ENCODE data around the gene PSORS1C2. TPM values are rescaled to one million over a fixed set of nuclear protein-coding genes. Genes with fewer than 3 reads are reported as not detected.
A peak's percentile ranks its signal among the peaks of the same experiment; 100 is the strongest.

PSORS1C2 gene
- polyA plus RNA-seq, 1 donor from 2014 or later = not detected

DNA sequence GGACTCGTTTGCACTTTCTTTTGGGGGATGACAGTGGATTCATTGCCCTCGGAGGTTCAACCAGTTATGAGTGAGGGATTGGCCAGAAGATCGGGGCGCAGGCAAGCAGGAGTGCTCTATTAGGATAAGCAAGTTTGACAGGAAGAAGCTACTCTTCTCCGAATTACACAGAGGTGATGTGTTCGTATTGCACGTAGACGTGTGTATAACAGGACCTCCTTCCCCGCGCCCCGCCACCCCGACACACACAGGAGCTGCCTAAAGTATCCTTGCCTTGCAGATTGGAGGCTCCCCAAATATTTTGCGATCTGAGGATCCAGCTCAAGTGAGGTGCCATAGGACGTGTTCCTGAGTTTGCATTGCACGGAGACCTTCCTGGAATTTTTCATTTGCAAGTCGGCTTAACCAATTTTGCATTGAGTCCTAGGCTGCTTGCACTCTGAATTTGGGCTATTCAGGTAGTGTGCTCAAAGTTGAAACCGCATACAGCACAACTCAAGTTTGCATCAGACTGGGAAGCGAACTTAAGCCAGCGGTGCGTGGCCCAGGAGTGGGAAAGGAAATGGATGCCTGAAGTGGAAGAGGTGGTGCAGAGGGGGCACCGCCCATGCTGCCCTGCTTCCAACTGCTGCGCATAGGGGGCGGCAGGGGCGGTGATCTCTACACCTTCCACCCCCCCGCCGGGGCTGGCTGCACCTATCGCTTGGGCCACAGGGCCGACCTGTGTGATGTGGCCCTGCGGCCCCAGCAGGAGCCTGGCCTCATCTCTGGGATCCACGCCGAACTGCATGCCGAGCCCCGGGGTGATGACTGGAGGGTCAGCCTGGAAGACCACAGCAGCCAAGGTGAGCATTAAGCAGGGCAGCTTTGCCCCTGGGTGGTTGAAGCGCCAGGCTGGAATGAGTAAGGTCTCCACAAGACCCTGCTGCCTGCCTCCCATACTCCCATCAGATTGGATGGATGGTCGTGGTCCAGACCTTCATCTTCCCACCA lies 20.3 kb upstream of the PSORS1C2 start:
- Mint-ChIP-seq H3K9me3 (no peaks in the 10 kb centered on the region), H3K27me3 (no peaks in the 10 kb centered on the region), H3K4me3 (peak overlapping the region; percentile 81 to 97 (median 93)), H3K27ac (peak overlapping the region; percentile 36 to 98 (median 94)), H3K4me1 (peaks cover 13 to 28% (median 21%) of the 10 kb centered on the region in 3 donors), H3K36me3 (peaks cover 2% of the 10 kb centered on the region)

GRCh38 chr6:31158140-31158862 lies 19.4 kb upstream of the PSORS1C2 start, which contains the start of gene TCF19:
Gene TCF19, plus strand, starts transcription at chr6:31158589. Its CDS starts 881 bp downstream, at chr6:31159470.
- H3K27ac Mint-ChIP-seq = peak within 1 kb of the TSS; percentile 36 to 98 (median 94)
- H3K27me3 Mint-ChIP-seq = no peaks in the 10 kb centered on the region
- H3K4me3 Mint-ChIP-seq = peak within 1 kb of the TSS; percentile 81 to 97 (median 93)
- H3K36me3 Mint-ChIP-seq = peaks cover 2% of the 10 kb centered on the region
- H3K4me1 Mint-ChIP-seq = peaks cover 9 to 25% (median 13%) of the 10 kb centered on the region in 3 donors
- no peaks in the 10 kb centered on the region for H3K9me3 Mint-ChIP-seq

- Mint-ChIP-seq H3K4me3 (peak within 1 kb of the TSS; percentile 81 to 97 (median 93)), H3K4me1 (peaks cover 9 to 23% (median 11%) of the 10 kb centered on the region in 3 donors), H3K27ac (peak within 1 kb of the TSS; percentile 36 to 98 (median 94)), H3K36me3 (peaks cover 2% of the 10 kb centered on the region), H3K27me3 (no peaks in the 10 kb centered on the region), H3K9me3 (no peaks in the 10 kb centered on the region)
Observed at GRCh38 chr6:31157513-31158139, 18.8 kb upstream of the PSORS1C2 start, which contains the start of gene CCHCR1. Gene CCHCR1, minus strand, starts transcription at chr6:31157802. Its CDS starts 202 bp downstream, at chr6:31157600.

DNA sequence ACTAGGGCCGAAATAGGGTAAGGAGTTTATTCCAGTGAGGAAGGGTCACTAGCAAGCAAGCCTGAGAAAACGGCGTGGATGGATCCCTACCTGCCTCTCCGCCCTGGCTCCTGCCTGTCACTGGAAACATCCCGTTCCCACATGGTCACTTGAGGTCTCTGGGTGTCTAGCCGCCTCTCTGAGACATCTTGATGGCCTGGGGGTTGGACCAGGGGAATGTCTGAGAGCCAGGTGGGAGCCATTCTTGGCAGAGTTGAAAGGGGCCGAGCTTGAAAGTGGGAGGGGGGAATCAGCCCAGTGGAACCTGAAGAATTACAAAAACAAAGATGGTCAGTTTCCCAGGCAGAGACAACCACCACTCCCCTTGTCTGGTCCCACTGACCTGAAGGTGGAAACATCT lies 17.8 kb upstream of the PSORS1C2 start:
- H3K9me3 Mint-ChIP-seq = no peaks in the 10 kb centered on the region
- peaks cover 9 to 23% (median 11%) of the 10 kb centered on the region in 3 donors for H3K4me1 Mint-ChIP-seq
- H3K4me3 Mint-ChIP-seq = peak overlapping the region in 2 of 4 donors; percentile 63 to 81
- peaks cover under 1% of the 10 kb centered on the region for H3K36me3 Mint-ChIP-seq
- no peak overlapping the region for H3K27ac Mint-ChIP-seq
- H3K27me3 Mint-ChIP-seq = no peaks in the 10 kb centered on the region

DNA sequence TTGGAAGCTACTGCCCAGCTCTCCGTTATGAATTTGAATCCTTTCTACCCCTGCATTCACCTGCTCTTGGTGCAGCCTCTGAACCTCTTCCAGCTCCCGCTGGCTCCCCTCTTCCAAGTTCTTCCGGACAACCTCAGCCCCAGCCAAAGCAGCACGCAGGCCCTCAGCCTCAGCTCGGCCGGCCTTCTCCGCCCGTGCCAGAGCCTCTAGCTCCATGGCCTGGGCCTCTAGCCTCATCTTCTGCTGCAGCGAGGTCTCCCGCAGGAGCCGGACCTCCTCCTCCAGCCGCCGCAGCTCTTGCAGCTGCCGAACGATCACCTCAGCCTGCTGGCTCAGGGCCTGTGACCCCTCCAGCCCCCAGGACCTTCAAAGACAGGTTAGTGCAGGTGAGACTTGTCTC lies 15.6 kb upstream of the PSORS1C2 start:
- Mint-ChIP-seq H3K36me3 (peaks cover 2% of the 10 kb centered on the region), H3K27me3 (no peaks in the 10 kb centered on the region), H3K27ac (no peak overlapping the region), H3K9me3 (no peaks in the 10 kb centered on the region), H3K4me3 (no peak overlapping the region), H3K4me1 (peaks cover 4 to 16% (median 6%) of the 10 kb centered on the region in 3 donors)

DNA sequence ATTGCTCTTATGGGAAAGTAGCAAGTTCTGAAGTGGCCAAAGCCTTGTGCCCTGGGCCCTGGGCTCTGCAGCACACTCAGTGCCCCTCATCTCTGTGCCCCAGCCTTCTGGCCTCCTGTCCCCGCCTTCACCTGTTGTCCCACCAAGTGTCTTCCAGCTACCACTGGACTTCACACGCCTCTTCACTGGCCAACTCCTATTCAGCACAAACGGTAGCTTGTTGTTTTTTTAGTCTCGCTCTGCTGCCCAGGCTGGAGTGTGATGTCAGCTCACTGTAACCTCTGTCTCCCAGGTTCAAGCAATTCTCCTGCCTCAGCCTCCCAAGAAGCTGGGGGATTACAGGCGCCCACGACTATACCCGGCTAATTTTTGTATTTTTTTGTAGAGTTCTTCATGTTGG lies 13.9 kb upstream of the PSORS1C2 start:
- no peak overlapping the region for H3K27ac Mint-ChIP-seq

DNA sequence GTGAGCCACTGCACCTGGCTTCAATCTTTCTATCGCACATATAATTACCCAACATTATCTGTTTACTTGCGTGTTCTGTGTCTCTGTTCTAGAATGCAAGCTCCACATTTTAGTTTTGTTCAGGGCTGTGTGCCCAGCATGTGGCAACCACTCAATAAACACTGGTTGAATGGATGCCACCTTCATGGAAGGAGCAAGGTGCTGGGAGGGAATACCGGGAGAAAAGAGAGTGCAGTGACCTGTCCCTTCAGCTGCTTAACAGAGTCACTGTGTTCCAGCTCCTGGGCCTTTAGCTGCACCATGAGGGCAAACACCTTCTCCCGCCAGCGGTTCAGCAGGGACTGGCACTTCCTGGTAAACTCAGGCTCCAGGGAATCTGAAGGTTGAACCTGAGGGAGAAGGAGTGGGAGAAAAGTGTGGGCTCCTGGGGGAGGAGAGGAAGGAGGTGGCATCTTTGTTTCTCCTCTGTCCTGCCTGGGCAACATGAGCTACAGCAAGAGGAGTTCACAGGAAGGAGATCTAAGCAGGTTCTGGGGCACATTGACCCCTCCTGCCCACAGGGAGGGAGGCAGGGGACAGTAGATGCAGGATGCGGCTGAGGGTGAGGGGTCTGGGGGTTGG lies 11.1 kb upstream of the PSORS1C2 start:
- no peaks in the 10 kb centered on the region for H3K9me3 Mint-ChIP-seq
- H3K27me3 Mint-ChIP-seq = no peaks in the 10 kb centered on the region
- peaks cover 6% of the 10 kb centered on the region for H3K36me3 Mint-ChIP-seq
- H3K4me3 Mint-ChIP-seq = no peak overlapping the region
- peaks cover 0 to 3% (median 3%) of the 10 kb centered on the region in 3 donors for H3K4me1 Mint-ChIP-seq
- no peak overlapping the region for H3K27ac Mint-ChIP-seq

More for the DNA sequence above, 13.9 kb upstream of the PSORS1C2 start:
- Mint-ChIP-seq H3K4me1 (peaks cover 0 to 11% (median 4%) of the 10 kb centered on the region in 3 donors), H3K27me3 (no peaks in the 10 kb centered on the region), H3K36me3 (peaks cover 6% of the 10 kb centered on the region), H3K9me3 (no peaks in the 10 kb centered on the region), H3K4me3 (no peak overlapping the region)

DNA sequence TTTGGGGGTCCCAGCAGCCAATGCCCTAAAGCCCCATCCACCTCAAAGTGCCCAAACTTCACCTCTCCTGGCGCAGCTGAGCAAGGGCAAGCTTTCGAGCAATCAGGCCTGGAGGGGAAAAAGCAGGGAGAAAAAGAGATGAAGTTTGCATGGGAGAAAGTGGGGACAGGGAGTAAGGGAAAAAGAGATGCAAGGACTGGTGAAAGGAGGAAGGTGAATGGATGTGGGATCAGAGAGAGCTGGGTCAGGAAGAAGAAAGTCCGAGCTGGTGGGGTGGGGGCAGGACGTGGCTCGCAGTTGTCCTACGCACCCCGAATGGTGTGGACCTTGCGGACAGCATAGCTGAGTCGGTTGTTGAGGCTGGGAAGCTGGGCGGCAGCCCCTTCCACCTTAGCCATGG lies 6.5 kb upstream of the PSORS1C2 start:
- Mint-ChIP-seq H3K4me1 (peaks cover 0 to 3% (median 3%) of the 10 kb centered on the region in 3 donors), H3K9me3 (no peaks in the 10 kb centered on the region), H3K36me3 (peaks cover 6% of the 10 kb centered on the region), H3K4me3 (no peak overlapping the region), H3K27ac (no peak overlapping the region), H3K27me3 (no peaks in the 10 kb centered on the region)

DNA sequence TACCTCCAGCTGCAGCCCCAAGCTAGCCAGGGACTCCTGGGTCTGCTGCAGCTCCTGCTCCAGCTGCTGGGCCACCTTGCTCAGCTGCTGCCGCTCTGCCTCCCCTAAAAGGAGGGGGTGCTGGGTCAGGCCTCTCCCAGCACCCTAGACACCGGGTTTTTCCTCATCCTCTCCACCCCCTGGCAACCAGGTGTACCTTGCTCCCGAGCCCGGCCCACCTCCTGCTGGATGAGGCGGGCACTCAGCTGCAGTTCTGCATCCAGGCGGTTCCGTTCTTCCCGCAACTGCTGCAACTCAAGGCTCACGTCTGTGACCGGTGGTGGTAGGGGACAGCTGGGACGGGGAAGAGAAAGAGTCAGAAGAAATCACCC lies 6.1 kb upstream of the PSORS1C2 start:
- Mint-ChIP-seq H3K4me3 (no peak overlapping the region), H3K27me3 (no peaks in the 10 kb centered on the region), H3K36me3 (peaks cover 6% of the 10 kb centered on the region), H3K9me3 (no peaks in the 10 kb centered on the region), H3K4me1 (peaks cover 0 to 3% (median 3%) of the 10 kb centered on the region in 3 donors), H3K27ac (no peak overlapping the region)

GRCh38 chr6:31144296-31144969 lies 5.6 kb upstream of the PSORS1C2 start:
- no peaks in the 10 kb centered on the region for H3K9me3 Mint-ChIP-seq
- H3K27me3 Mint-ChIP-seq = no peaks in the 10 kb centered on the region
- H3K4me1 Mint-ChIP-seq = peaks cover 0 to 3% (median 3%) of the 10 kb centered on the region in 3 donors
- H3K27ac Mint-ChIP-seq = no peak overlapping the region
- H3K36me3 Mint-ChIP-seq = peaks cover 6% of the 10 kb centered on the region
- H3K4me3 Mint-ChIP-seq = no peak overlapping the region

DNA sequence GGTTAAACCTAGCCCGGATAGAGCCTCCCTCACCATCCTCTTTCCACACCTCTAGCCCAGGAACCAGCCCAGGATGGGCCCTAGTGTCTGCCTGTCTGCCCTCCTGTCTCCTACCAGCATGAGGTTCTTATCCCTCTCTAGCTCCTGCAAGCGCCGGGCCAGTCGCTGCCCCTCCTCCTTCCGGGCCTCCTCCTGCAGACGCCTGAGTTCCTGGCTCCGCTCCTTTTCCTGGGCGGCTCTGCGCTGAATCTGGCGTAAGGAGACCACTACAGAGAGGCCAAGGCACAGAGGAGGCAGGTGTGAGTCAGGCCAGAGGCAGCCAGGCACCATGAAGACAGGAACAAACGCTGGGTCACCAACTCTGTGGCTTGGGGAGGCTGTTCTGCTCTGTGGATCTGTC lies 4.3 kb upstream of the PSORS1C2 start:
- Mint-ChIP-seq H3K27ac (no peak overlapping the region), H3K27me3 (no peaks in the 10 kb centered on the region), H3K9me3 (no peaks in the 10 kb centered on the region), H3K36me3 (peaks cover 4% of the 10 kb centered on the region), H3K4me3 (no peak overlapping the region), H3K4me1 (peaks cover 0 to 3% (median 3%) of the 10 kb centered on the region in 3 donors)

- Mint-ChIP-seq H3K27me3 (peaks cover 3% of the 10 kb centered on the region), H3K36me3 (peaks cover 4% of the 10 kb centered on the region), H3K4me3 (no peak overlapping the region), H3K9me3 (no peaks in the 10 kb centered on the region), H3K27ac (peak overlapping the region in 1 of 3 donors; percentile 50), H3K4me1 (peaks cover 3 to 5% (median 4%) of the 10 kb centered on the region in 3 donors)
Observed at GRCh38 chr6:31142361-31142761, 3.5 kb upstream of the PSORS1C2 start.

GRCh38 chr6:31140643-31141042 lies 1.8 kb upstream of the PSORS1C2 start:
- peaks cover 5% of the 10 kb centered on the region for H3K36me3 Mint-ChIP-seq
- H3K4me3 Mint-ChIP-seq = no peak overlapping the region
- H3K9me3 Mint-ChIP-seq = no peaks in the 10 kb centered on the region
- H3K27ac Mint-ChIP-seq = no peak overlapping the region
- peaks cover 4 to 5% (median 5%) of the 10 kb centered on the region in 3 donors for H3K4me1 Mint-ChIP-seq
- H3K27me3 Mint-ChIP-seq = peaks cover 3% of the 10 kb centered on the region

DNA sequence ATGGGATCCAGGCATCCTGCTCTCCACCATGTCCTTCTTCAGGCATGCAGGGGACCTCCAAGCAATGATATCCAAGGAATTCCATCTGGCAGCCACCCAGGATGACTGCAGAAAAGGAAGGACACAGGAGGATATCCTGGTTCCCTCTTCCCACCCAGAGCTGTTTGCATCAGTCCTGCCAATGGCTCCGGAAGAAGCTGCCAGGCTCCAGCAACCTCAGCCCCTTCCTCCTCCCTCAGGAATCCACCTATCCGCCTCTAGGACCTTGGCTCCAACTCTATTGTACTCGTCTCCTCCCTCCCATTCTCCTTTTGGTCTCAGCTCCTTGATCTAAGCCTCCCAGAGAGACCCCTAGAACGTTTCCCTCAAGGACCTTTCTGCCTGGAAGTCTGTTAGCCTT lies 733 bp upstream of the PSORS1C2 start:
- Mint-ChIP-seq H3K36me3 (peaks cover 4% of the 10 kb centered on the region), H3K4me3 (no peak overlapping the region), H3K9me3 (no peaks in the 10 kb centered on the region), H3K27ac (no peak overlapping the region), H3K4me1 (peaks cover 4 to 5% (median 5%) of the 10 kb centered on the region in 3 donors), H3K27me3 (peaks cover 3% of the 10 kb centered on the region)
